Ascending aorta (tissue), 2 donors: Measurements from ENCODE around the gene UCMA. TPM values are rescaled to one million over a fixed set of nuclear protein-coding genes. Genes with fewer than 3 reads are reported as not detected.

Experiments used
- DNase-seq, 2 donors: peaks; one replicate each; pipeline ENCODE4 v3.0.0-alpha.2; 2019; ENCODE audit warnings: low spot score in 2 of 2
- H3K27ac ChIP-seq, 2 donors: fragments of 200-600 bp; sonication (generic); one replicate each; pipeline ENCODE4 v1.5.1; 2016 to 2017; ENCODE audit warnings: mild to moderate bottlenecking in 1 of 2
- H3K27me3 ChIP-seq: fragments of 200-600 bp; sonication (generic); one replicate; pipeline ENCODE4 v1.5.1; 2017
- H3K36me3 ChIP-seq, 2 donors: fragments of 200-600 bp; sonication (generic); one replicate each; pipeline ENCODE4 v1.5.1; 2016
- H3K4me1 ChIP-seq, 2 donors: fragments of 200-600 bp; sonication (generic); one replicate each; pipeline ENCODE4 v1.5.1; 2016 to 2017; ENCODE audit warnings: mild to moderate bottlenecking in 1 of 2
- H3K4me3 ChIP-seq, 2 donors: fragments of 200-600 bp; sonication (generic); one replicate each; pipeline ENCODE4 v1.5.1; 2016 to 2017; ENCODE audit warnings: mild to moderate bottlenecking in 1 of 2
- H3K9me3 ChIP-seq, 2 donors: fragments of 200-600 bp; sonication (generic); one replicate each; pipeline ENCODE4 v1.5.1; 2016
- intact Hi-C: fragments of 100-400 bp; cut with DNase I; formaldehyde crosslinking; loops from one replicate; pipeline ENCODE4 v1.15.1; 2023
- total RNA-seq: library from RNA; depleted of rRNA; stranded (reverse); fragments of >200 nt; gene quantifications from one replicate; pipeline ENCODE4 v1.1.0, GENCODE V29; 2016
- TF ChIP-seq, protein P1 (sequence below), 3 experiments: fragments of 200-600 bp in 2 of 3; fragments of 450-650 bp in 1 of 3; sonication (generic) in 2 of 3; IDR thresholded peaks; one replicate each; pipeline ENCODE4 v1.5.1; 2016 to 2019; ENCODE audit warnings: antibody characterized with exemption in 3 of 3, mild to moderate bottlenecking in 1 of 3, moderate library complexity in 1 of 3

Gene UCMA
- total RNA-seq, 1 donor from 2014 or later = not detected

DNA sequence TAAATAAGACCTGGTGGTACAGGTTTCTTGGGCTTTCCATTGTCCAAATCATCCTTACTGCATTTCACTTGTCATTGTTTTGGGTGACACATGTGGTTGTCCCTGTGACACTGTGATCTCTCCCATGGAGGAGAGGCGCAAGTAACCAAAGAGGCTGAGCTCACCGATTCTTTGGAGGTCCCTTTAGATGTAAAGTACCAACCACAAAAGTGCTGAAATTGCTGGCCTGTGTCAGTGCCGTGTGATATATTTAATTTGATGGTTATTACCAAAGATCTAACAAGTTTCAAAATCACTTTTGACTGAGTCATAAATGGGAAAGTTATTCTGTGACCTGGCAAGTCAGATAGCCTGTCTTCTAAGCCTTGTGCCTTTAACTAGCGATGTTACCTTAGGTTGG lies 53.4 kb downstream of the UCMA start:
- no peaks in the 10 kb centered on the region for H3K36me3 ChIP-seq
- TF ChIP-seq, protein P1, sequence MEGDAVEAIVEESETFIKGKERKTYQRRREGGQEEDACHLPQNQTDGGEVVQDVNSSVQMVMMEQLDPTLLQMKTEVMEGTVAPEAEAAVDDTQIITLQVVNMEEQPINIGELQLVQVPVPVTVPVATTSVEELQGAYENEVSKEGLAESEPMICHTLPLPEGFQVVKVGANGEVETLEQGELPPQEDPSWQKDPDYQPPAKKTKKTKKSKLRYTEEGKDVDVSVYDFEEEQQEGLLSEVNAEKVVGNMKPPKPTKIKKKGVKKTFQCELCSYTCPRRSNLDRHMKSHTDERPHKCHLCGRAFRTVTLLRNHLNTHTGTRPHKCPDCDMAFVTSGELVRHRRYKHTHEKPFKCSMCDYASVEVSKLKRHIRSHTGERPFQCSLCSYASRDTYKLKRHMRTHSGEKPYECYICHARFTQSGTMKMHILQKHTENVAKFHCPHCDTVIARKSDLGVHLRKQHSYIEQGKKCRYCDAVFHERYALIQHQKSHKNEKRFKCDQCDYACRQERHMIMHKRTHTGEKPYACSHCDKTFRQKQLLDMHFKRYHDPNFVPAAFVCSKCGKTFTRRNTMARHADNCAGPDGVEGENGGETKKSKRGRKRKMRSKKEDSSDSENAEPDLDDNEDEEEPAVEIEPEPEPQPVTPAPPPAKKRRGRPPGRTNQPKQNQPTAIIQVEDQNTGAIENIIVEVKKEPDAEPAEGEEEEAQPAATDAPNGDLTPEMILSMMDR (IDR thresholded peaks at IDR 0.05) = no peak
- DNase-seq = no peak
- no peaks in the 10 kb centered on the region for H3K4me1 ChIP-seq
- no peaks in the 10 kb centered on the region for H3K9me3 ChIP-seq
- H3K27ac ChIP-seq = no peak overlapping the region
- no peak overlapping the region for H3K4me3 ChIP-seq
- intact Hi-C loops = no loop called here
- H3K27me3 ChIP-seq = no peaks in the 10 kb centered on the region

DNA sequence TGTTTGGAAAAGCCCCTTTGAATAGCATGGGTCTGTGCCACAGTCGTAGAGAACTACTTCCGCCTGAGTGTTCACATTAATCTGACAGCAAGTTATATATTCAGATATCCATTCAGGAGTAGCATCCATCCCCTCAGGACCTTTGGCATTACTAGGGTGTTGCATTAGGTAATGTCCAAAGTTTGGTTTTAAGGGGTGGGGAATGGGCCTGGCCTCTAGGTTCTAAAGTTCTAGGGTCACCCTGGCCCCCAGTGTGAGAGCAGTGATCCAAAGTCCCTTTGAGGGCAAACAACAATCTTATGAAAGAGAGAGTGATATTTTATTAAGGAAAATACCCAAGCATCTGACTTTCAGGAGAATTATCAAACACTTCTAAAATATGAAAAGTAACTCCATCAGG lies 60.6 kb downstream of the UCMA start:
- intact Hi-C loops = no loop called here
- no peaks in the 10 kb centered on the region for H3K9me3 ChIP-seq
- no peaks in the 10 kb centered on the region for H3K4me1 ChIP-seq
- H3K4me3 ChIP-seq = no peak overlapping the region
- no peaks in the 10 kb centered on the region for H3K27me3 ChIP-seq
- no peak for DNase-seq
- TF ChIP-seq, protein P1 (IDR thresholded peaks at IDR 0.05) = no peak
- no peak overlapping the region for H3K27ac ChIP-seq
- H3K36me3 ChIP-seq = no peaks in the 10 kb centered on the region

Other genes starting within 250 kb of the UCMA start
- gene CCDC3, start 232.7 kb downstream of the UCMA start, total RNA-seq = 86.0 TPM
- 48.5 TPM for gene OPTN, start 134.2 kb downstream of the UCMA start, total RNA-seq
- gene MCM10, start 72.8 kb downstream of the UCMA start, total RNA-seq = 0.11 TPM
- 22.0 TPM for gene PHYH, start 65.7 kb upstream of the UCMA start, total RNA-seq
- 20.3 TPM for gene SEPHS1, start 113.9 kb upstream of the UCMA start, total RNA-seq